GM19455 (cell line): ENCODE data around the gene BIRC7.

Source experiments
- ATAC-seq: cut with Tn5 transposase; IDR thresholded peaks from one replicate; pipeline ENCODE4 v1.9.1; 2021; ENCODE audit not compliant: unreplicated experiment

Gene BIRC7

GRCh38 chr20:63262836-63263235 lies 27.1 kb downstream of the BIRC7 start:
- no peak for ATAC-seq

- no peak for ATAC-seq
Observed at GRCh38 chr20:63264000-63264399, 28.3 kb downstream of the BIRC7 start.

DNA sequence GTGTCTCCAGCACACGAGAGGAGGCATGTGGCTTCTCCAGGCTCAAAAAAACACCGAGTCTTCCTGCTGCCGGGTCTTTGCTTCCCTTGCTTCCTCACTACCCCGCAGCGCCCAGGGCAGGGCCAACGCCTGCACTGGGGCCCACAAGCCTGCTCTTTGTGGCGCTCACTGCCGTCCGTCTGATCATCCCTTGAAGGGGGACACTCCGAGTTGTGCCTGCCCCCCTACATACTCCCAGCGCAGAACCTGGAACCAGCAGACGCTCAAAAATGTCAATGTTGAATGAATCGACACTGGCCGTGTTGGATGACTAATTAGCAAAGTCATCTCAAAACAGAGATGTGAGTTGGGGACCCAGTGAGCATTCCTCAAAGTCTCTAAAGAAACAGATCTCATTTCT lies 28.8 kb downstream of the BIRC7 start:
- no peak for ATAC-seq

DNA sequence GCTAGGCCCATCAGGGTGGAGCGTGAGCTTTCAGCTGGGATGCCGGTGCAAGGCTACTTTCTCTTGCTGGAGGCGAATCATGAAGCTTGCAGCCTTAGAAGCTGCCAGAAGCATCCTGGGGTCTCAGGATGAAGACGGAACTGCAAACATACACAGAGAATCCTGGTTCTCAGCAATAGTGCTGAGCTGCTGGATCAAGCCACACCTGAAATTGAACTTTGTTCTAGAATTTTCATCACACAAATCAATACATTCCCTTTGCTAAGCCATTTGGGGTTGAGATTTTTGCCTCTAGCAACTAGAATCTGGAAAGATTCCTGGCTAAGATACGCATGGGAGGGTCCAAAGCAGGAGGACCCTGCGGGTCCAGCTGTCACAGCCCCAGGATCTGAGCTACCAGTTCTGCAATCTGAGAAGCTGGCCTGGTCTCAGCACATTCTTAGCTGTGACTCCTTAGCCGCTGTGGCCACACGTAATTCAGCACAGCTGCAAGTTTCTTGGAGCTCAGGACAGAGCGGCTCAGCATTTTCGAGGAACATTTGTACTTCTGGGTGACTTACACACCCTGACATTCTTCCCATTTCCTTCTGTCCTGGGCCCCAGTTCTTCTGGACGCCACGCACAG lies 30.3 kb downstream of the BIRC7 start:
- ATAC-seq: no peak

DNA sequence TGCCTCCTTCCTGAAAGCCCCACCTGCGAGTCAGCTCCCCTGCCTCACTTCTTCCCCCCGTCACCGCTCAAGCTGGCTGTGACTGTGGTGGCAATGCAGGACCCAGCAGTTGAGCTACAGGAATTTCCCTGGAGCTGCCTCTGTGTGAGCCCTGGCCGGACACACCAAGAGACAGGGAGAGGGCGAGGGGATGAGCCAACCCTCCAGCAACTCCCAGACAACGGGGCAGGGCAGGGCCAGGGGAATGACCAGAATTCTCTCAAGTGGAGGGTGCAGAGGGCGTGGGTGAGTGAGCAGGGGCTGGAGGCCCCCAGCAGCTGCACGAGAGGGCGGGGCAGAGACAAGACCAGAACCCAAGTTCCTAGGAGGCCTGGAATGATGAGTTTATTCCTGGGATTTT lies 32.0 kb downstream of the BIRC7 start:
- ATAC-seq: no peak

GRCh38 chr20:63268256-63268655 lies 32.6 kb downstream of the BIRC7 start:
- ATAC-seq: no peak

- ATAC-seq: no peak
Observed at GRCh38 chr20:63268671-63269439, 33.1 kb downstream of the BIRC7 start.

- no peak for ATAC-seq
Observed at GRCh38 chr20:63269724-63270123, 34.0 kb downstream of the BIRC7 start.

DNA sequence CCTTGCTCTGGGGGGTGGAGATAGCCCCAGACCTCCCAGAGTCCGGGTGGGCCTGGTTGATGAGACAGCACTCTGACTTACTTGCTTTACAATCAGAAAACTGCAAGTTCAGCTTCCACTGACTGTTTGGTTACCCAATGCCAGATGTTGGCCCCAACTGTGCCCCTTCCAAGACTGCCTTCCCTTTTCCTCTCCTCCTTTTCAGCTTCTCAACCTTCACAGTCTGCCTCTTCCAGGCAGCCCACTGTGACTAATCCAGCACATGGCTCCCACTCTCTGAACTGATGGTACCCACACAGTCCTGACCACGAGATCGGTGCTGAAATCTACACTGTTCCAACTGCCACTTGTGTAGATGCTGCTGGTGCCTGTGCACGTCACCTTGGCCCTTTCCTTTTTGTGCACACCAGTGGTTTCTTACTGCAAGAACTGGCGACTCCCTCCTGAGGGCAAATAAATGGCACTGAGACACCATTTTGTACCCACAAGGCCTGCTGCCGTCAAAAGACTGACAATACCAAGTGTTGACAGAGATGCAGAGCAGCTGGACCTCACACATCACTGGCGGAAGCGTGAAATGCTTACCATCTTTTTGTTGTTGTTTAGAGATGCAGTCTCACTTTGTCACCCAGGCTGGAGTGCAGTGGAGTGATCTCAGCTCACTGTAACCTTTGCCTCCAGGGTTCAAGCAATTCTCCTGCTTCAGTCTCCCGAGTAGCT lies 35.1 kb downstream of the BIRC7 start:
- no peak for ATAC-seq

DNA sequence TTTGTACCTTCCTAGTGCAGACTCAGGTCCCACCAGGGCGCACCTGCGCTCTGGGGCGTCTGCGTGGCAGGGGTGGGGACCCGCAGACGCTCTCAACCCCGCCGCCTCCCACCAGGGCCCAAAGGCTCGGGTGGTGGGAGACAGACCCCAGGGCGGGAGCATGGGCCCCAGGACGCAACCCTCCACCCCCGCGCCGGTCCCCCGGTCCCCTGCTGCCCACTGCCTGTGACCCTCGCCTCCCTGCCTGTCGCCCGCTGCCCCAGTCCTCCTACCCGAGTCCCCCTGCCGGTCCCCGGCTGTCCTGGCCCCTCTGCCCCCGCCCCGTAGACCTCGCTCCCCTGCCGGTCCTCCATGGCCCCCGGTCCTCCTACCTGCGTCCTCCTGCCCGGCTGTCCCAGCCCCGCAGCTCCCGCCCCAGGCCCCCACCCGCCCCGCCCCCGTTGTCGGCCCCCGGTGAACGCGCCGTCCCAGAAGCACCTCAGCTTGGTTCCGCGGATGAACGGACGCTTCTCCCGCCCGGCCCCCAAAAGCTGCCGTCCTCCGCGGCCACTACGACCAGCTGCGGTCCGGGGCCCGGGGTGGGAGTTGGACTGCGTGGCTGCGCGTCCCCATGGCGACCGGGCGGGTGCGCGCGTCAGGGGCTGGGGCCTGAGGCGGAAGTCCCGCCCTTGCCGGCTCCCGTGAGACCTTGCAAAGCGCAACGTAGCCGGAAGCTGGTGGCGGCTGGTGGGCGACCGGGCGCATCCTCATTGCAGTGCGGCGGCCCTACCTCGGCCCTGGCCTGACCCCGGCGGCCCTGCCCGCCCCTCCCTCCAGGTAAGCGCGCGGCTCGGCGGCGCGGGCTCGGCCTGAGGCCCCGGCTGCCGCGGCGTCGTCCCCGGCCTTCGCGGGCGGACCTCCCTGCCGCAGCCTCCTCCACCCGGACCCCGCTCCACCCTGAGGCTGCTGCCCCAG lies 36.7 kb downstream of the BIRC7 start, which contains the start of gene ARFGAP1:
ARFGAP1 (plus strand) TSS at position 709 of the 954 bp plus-strand sequence. CDS start 2,768 bp downstream, outside the sequence.
- peak; percentile 86 for ATAC-seq

DNA sequence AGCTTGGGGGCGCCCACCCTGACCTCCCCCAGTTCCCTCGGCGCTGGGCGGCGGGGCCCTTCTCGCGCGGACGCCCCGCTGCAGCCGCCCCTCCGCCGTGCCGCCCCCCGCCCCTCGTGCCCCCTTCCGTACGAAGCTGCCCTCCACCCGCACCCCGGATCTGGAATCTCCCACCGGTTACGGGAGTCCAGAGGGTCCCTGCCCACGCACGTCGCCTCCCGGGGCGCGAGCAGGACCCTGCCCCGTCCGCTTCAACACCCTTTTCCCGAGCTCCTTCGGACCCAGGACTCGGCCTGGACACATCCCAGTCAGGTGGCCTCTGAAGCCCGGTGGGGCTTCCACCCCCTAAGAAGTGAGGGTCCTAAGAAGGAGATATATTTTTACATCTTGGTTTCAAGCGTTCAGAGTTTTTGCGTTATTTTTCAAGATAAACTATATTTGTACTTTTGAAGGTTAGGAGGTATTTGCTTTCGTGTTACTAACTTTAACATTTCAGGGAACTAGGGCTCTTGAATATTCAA lies 37.4 kb downstream of the BIRC7 start:
- ATAC-seq: no peak

GRCh38 chr20:63273635-63274380 lies 38.1 kb downstream of the BIRC7 start:
- no peak for ATAC-seq

DNA sequence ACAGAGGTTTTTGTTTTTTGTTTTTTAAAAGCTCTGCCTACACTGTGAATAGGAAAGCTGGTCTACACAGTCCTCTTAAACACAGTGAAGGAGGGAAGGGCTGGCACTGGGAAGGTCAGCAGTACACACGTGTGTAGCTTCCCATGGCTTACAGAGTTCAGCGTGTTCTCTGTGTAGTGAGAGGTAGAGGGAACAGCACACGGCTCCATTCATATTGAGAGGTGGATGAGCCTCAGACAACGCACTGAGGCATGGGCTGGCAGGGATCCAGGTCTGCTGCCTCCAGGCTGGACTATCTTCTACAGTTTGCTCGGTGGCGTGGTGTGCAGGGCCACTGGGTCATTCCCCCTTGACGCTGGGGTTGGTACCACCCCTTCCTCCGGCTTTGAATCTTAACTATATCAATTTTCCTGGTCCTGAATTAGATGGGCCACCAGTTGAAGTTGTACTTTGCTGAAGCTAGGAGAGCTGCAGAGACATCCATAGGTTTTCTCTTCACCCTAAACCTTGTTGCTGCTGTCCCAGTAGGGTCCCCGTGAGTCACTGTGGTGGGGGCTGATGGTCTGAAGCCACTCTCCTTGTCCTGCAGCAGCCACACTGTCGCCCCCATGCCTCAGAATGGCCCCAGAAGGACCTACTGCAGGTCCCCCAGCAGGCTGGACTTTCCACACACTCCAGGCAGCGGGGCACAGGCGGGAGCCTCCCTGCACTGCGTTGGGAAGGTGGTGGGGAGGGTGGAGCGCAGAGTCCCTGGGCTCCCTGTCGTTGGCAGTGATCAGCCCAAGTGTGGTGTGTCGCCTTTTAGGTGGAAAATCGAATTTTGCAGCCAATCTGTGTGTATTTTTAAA lies 38.9 kb downstream of the BIRC7 start:
- no peak for ATAC-seq

DNA sequence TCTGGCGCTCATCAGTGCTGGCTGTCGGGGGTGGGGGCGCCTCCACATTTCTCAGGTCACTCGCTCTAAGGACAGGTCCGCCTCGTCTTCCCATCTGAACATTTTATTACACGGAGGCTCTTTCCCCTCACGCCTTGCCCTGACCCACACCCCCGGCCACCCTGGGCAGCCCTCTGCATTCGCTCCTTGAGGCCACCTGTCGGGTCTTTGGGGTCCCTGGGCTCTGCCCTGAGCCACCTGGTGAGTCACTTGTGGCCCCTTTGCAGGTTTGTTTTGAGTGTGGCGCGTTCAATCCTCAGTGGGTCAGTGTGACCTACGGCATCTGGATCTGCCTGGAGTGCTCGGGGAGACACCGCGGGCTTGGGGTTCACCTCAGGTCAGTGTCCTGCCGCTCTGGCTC lies 40.1 kb downstream of the BIRC7 start:
- no peak for ATAC-seq

- no peak for ATAC-seq
Observed at GRCh38 chr20:63276956-63277355, 41.3 kb downstream of the BIRC7 start.

DNA sequence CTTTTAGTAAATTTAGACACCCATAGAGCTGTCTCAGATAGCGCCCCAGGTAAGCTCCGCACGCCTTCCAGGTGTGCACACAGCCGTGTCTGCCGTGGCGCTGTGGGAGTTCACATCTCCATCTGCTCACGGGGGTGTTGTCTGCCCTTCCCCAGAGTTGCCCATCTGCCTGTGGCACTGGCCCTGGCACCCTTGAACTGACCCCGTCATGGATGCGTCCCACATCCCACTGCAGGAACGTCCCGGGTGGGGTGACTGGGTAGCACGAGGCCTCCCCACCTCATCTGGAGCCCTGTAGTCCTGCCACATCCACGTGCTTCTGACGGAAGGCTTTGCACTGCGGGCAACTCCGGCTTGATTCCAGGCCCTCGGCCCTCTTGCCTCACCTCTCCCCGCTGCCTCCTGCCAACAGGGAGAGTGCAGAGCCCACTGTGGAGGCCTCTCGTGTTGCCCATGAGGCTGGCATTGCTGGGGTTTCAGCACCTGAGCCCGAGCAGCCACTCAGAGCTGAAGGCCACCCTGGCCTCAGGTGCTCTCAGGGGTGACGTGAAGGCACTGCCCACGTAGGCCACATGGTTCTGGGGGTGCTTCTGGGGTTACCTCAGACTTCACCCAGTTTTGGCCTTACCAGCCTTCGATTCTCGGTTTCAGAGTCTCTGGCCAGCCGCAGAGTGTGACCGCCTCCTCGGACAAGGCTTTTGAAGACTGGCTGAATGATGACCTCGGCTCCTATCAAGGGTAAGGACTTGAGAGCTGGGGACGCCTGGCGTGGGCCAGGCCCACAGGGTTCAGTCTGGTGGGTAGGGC lies 42.0 kb downstream of the BIRC7 start:
- no peak for ATAC-seq

DNA sequence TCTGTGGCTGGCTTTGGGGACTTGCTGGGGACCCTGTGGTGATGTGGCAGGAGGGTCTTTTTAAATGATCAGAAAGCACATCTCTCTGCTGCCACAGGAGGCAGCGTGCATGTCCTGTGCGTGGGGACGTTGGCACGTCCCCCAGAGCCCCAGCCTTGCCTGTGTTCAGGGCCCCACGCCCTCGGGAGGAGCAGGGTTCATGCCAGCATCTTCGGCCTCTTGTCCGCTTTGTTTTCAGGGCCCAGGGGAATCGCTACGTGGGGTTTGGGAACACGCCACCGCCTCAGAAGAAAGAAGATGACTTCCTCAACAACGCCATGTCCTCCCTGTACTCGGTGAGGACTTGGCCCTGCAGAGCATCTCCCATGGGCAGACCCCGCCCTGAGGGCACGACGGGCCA lies 43.0 kb downstream of the BIRC7 start:
- ATAC-seq: no peak

GRCh38 chr20:63279931-63280330 lies 44.2 kb downstream of the BIRC7 start:
- ATAC-seq: no peak
